ENCODE data around the gene ADGRD2.

ADGRD2 gene

DNA sequence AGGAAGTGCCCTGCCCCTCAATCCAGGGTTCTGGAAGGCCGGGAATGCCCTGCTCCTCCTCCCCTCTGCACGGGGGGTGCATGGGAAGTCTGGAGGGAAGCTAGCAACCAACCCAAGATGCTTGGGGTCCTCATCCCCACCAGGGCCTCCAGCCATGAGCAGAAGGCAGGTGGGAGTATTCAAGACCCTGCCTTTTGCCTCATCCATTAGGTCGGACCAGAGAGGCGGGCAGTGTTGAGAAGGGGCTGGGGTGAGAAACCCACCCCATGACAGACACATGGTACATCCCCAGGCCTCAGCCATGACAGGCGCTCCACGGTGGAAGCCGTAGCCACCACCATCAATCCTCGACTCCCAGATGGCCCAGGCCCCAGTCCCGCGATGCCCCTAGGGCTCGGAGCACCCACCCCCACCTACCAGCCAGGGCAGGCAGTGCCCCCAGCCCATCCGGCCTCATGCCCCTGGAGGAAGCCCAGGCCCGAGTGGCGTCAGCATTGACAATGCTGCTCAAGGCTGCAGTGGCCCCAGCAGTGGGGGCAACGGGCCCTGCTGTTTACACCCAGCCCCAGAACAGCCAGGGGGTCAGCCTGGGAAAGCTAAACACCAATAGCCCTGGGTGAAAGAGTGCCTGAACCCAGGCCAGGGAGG, 48.4 kb downstream of the ADGRD2 start:
- no peak for DNase-seq

GRCh38 chr9:124499216-124499615, 49.0 kb downstream of the ADGRD2 start:
- no peak for DNase-seq

GRCh38 chr9:124500028-124500795, 50.0 kb downstream of the ADGRD2 start:
- no peak for DNase-seq

DNA sequence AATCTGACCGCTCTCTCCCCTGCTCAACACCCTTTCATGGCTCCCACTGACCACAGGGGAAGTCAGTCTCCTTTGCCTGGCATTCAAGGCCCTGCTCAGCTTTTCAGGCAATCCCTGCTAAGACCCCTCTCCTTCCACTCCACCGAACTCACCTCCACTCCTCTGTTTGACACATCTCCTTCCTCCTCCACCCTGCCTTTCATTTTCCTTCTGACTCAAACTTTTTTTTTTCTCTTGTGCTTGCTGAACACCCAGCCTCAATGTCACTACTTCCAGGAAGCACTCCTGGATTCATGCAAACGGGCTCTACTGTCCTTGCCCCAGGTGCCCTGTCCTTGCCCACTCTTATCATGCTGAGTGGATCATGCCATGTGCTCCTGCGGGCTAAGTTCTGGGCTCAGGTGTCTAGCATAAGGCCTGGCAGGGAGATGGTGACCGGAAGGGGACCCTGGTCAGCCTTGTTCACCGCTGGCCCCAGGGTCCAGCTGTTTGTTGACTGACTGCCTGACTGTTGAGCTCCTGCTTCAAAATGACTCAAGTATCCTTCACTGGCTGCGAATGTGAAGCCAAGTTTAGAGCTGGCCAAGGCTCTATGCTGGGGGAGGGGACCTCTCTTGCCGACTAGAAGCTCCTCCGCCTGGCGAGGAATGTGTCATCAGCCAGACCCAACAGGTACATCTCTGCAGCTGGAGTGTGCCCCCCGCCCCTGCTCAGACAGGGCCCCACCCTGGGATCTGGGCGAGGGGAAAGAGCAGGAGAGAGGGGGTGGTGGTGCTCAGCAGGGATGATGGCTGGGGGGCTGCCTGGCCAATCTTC, 50.8 kb downstream of the ADGRD2 start:
- DNase-seq: no peak

- DNase-seq: no peak
Observed at GRCh38 chr9:124501771-124502320, 51.6 kb downstream of the ADGRD2 start.

- DNase-seq: no peak
Observed at GRCh38 chr9:124502711-124503702, 52.8 kb downstream of the ADGRD2 start.

GRCh38 chr9:124503713-124504529, 53.7 kb downstream of the ADGRD2 start:
- DNase-seq: no peak

DNA sequence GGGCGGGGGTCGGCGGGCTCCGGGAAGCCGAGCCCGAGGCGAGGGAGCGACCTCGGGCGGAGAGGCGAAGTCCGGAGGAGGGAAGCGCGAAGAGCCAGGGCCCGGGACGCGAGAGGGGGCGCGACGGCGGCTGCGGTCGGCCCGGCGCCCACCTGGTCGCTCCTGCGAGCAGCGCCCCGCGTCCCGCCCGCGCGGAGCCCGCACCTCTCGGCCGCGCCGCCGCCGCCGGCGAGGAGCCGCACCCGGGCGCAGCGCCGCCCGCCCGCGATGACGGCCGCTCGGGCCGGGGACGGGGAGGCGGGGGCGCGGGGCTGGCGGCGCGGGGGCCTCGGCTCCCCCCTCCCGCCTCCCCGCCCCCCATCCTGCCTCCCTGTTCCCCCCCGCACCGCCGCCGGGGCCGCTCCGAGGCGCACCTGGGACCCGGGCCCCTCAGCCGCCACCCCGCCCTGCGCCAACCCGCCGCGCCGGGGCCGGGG, 54.3 kb downstream of the ADGRD2 start:
- no peak for DNase-seq

- DNase-seq: no peak
Observed at GRCh38 chr9:124505006-124505900, 55.0 kb downstream of the ADGRD2 start.

DNA sequence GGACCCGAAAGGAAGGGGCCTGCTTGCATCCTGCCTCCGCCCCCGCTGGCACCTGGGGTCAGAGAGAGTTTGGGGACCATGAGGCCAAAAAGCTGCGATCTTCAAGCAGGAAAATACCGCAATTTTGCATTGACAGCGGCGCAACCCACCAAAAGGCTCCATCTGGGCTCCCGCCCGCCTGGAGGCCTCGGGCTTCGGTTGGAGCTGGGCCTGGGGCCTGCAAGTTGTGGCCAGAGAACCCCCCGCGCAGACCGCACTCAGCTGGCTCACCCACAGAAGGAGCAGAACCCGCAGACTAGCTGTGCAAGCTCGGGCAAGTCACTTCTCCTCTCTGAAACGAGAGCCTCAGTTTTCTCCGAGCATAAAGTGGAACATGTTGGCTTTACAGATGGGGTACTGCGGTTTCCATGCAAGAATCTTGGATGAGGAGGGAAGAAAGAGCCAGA, 55.7 kb downstream of the ADGRD2 start:
- no peak for DNase-seq

DNA sequence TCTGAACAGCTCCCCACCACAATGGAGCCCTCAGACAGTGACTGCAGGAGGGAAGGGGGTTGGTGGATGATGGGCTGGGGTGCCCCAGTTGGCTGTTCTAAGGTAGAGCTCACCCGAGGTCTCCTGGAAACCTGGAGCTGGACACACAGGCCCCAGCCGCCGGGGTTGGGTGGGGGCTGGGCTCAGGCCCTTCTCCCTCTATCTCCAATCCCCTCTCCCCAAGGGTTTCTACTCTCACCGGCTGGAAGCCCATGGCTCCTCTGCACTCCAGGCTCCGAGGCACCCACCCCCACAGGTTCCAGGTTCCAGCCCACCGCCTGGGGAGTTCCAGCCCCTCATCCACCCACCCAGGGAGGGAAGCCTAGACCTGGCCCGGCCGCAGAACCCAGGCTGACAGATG, 56.2 kb downstream of the ADGRD2 start:
- DNase-seq: no peak

GRCh38 chr9:124506931-124507879, 57.0 kb downstream of the ADGRD2 start, which contains the start of gene NR5A1:
Gene NR5A1 (minus strand): TSS chr9:124507399. CDS start chr9:124503395, 4,004 bp downstream.
- DNase-seq: no peak

DNA sequence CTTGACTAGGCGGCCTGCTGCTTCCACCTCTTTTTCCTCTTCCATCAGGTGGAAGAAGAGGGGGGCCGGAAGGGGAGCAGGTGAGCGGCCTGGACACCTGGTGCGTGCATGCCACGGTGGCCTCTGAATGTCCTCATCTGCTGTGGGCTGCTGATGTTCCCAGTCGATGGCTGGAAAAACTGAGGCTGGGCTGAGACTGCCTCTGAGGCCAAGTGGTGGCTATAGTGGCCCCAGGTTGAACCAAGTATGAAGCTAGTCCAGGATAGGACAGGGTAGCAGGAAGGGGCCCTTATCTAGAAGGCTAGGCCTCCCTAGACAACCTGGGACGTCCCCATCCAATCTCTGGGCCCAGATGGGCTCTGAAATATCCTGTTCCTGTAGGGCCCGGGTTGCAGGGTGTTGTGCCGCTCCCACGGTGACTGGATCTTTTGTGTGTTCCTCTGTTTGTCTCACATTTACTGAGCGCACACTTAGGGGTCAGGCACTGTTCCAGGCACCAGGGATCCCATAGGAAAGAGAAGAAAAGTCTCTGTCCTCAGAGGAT, 57.7 kb downstream of the ADGRD2 start:
- DNase-seq: no peak

- DNase-seq: no peak
Observed at GRCh38 chr9:124510650-124511425, 60.6 kb downstream of the ADGRD2 start.

DNA sequence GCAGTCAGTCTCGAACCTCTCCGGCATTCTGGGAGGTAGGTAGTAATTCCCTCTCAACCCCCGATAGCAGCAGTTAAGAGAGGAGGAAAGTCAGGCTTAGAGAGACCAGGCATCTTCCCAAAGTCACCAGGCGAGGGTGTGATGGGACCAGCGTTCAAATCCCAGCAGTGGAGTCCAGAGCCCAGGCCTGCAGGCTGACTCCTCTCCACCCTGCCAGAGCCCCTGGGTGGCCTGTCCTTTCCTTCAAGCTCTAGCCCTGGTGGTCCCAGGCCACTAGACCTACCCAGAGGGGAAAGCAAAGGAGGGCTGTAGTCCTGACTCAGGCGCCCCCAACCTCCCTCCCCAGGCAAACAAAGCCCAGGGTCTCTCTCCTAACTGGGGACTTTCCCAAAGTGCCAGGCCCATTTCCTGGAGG, 61.2 kb downstream of the ADGRD2 start:
- DNase-seq: no peak

- no peak for DNase-seq
Observed at GRCh38 chr9:124511891-124512805, 61.9 kb downstream of the ADGRD2 start.
